NCI-H69 (cell line): ENCODE data around the gene CLTC.
"Not testable (repeated sequence)": the region's sequence is repeated elsewhere in the genome, so short reads cannot be mapped to it uniquely, and the experiment has no call there.

Experiments used
- DNase-seq: peaks from one replicate; lab custom pipeline; 2025; lab: John Stamatoyannopoulos, UW

The CLTC gene

DNA sequence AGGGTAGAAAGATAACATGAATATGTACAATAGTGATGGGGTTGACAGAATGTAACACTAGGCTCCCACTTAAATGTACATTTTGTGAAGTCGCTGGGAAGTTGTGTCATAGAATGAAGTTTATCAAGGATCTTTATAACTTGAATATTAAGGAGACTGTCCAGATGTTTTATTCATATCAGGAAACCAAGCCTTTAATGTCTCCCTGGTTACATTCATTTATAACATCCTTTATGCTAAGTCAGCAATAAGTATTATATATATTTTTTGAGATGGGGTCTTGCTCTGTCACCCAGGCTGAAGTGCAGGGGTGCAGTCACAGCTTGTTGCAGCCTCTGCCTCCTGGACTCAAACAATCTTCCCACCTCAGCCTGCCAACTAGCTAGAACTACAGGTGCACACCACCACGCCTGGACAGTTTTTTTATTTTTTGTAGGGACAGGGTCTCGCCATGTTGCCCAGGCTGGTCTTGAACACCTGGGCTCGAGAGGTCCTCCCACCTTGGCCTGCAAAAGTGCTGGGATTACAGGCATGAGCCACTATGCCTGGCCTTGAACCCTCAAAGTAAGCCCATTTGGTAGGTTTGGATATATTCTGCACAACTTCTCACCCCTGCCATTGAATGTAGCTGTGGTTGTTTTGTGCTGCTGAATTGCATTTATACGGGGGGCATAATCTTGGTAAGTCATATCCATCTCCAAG is 14.1 kb downstream of the CLTC start:
- no peak for DNase-seq

DNA sequence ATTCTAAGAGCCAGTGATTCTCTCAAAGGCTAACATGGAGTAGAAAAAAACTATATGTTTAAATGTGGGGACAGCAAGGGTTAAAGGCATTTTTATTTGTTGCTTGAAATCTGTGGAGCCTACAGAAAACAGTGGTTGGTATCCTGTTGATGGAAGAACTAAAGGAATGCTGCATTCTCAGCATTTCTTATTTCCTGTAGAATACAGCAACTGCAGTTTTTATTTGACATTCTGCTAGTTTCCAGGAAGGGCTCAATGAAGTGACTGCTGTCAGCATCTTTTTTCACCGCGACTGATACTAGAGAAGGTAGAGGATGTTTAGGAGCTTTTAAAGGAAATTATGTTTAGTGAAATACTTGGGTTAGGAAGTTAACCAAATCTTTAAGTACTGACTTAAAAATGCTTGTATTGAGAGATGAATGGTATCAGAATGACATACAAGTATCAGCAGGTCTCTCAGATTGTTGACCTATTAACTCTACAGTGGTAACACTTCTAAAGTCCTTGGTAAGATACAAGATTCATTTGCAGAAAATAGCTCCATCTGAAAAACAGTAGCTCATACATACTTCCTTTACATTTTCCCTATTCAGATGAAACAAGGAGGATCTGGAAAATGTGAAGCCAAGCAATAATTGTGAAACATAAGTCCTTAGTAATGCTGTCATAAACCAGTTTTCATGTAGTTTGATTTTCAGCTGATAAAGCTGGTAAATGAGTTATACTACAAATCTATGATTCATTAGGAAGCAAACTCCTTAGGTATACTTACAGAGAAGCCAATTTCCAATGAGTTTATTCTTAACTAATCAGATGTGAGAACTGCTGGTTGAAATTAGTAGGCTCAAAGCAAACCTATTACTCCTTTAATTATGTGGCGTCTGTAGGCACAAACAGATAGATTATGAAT is 15.2 kb downstream of the CLTC start:
- peak; percentile 20 for DNase-seq

DNA sequence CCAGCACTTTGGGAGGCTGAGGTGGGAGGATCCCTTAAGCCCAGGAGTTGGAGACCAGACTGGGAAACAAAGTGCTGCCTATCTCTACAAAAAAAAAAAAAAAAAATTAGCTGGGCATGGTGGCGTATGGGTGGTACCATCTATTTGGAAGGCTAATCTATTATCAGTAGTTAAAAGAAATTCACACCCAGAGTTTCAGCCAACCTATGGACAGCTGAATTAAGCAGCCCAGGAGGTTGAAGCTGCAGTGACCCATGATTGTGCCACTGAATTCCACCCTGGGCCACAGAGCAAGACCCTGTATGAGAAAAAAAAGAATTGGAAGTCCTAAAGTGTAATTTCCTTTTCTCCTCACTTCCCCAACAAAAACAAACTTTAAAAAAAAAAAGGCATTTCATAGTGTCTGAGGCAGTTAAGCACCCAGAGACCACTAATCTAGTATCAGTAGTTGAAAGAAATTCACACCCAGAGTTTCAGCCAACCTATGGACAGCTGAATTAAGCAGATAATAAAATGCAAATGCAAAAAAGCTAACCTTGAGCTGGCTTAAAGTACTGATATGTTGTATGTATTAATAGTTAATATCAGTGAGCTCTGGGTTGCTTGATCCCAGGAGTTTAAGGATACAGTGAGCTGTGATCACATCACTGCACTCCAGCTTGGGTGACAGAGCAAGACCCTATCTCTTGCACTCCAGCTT is 18.1 kb downstream of the CLTC start:
- DNase-seq: no peak

DNA sequence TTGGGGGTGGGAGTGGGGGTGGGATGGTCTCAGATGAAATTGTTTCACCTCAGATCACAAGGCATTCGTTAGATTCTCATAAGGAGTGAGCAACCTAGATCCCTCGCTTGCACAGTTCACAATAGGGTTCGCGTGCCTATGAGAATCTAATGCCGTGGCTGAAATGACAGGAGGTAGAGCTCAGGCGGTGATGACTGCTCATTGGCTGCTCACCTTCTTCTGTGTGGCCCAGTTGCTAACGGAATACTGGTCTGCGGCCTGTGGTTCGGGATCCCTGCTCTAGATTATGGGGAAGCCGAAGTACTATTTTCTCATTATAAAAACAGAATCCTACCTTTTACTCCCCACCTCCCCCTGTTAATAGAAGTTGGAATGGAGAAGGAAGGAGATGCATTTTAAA is 18.9 kb downstream of the CLTC start:
- DNase-seq: no peak

DNA sequence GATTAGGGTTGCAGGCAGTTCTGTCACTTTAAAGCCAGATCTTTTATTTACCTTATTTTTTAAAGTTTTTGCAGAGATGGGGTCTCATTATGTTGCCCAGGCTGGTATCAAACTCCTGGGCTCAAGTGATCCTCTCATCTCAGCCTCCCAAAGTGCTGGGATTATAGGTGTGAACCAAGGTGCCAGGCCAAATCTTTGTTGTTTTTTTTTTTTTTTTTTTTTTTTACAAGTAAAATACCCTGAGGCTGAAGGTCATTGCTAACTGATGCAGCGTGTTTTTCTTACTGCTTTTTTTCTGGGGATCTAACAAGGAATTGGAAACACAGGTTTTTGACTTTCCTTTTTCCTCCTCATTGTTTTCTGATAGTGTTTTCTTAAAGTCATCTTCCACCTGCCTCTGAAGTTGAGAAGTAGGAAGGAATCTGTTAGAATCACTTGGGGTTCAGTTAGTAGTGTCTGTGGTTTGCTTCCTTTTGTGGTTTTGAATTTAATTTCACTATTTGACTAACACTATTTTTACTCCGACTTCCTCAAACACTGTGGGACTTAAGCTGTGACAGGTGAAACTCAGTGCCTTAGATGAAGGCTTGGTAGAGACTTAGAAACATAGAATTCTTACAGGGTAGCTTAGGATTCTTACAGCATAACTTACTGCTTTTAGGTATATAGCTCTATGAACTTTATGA is 22.2 kb downstream of the CLTC start:
- DNase-seq: no peak

DNA sequence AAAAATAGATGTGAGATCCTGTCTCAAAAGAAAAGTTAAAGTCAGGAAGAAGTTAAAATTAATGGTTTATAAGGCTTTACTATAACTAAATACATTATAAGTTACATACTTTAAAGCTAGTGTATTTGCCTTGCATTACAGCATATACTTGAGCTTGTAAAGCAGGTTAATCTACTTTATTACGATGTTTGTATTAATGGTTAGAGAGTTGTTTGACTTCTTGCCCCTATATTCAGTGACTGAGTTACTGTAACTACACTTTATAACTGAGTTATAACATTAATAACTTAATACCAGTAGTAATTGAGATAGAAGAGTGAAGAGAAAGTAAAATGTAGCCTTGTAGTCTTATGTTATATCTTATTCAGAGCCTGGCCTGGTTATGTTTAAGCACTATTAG is 22.9 kb downstream of the CLTC start:
- no peak for DNase-seq

DNA sequence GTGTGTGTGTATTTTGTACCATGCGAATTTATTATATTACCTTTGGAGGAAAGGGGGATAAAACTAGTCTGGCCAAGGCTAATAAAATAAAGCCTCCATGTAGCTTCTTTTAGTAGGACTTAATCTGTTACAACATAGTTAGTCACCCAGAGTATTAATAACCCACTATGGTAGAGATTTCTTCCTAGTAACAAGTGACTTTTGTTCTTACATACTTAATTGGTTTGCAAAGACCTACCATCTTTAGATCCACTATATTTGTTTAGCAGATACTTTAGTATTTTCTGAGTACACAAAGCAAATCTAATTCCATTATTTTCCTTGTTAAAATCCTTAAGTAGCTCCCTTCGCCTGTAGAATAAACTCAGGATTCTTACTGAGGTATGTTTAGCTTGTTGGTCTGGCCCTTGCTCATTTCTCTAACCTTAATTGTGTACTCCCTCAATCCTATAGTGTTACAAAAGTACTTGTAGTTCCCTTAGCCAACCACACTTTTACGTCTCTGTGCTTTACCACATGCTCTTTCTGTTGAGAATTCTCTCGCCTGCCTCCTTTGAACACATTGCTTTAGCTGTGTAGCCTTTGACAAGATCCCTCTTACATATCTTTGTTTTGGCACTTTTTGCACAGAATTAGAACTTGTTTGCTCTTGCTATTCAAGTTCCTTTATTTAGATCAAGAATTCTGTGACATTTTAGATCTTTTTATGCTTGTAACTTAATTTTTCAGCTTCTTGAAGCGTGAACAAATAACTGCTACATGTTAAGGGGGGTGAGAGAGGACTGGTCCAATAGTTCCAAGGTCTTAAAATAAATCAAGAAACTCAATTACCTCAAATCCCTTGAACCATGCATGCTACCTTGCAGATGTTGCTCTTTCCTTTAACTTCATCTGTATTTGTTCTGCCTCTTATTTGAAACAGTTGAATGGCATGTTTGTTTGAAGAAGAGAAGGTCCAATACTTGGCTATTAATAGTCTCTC is 23.8 kb downstream of the CLTC start:
- no peak for DNase-seq

DNA sequence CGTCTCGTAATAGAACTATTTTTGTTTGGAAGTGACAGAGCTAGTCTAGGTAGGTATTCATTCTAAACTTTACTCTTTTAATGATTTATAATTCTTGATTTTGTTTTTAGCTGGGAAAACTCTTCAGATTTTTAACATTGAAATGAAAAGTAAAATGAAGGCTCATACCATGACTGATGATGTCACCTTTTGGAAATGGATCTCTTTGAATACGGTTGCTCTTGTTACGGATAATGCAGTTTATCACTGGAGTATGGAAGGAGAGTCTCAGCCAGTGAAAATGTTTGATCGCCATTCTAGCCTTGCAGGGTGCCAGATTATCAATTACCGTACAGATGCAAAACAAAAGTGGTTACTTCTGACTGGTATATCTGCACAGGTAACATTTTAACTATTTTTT is 27.6 kb downstream of the CLTC start:
- no peak for DNase-seq

DNA sequence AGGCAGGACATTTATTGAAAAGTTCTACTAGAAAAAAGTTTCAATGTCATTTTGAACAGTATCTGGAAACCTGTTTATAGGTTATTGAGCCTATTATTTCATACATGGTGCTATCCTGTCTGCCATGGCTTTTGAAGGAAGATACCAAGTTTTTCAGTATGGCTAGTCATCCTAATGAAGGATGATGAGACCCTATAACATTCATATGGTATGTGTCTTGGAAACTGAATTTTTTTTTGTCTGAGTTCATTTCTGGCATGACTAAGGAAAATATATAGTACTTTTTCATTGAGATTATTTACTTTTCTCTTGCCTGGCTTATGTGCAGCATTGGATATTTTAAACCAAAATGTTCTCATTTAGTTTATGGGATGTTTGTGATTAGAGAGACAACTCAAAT is 30.2 kb downstream of the CLTC start:
- DNase-seq: no peak

DNA sequence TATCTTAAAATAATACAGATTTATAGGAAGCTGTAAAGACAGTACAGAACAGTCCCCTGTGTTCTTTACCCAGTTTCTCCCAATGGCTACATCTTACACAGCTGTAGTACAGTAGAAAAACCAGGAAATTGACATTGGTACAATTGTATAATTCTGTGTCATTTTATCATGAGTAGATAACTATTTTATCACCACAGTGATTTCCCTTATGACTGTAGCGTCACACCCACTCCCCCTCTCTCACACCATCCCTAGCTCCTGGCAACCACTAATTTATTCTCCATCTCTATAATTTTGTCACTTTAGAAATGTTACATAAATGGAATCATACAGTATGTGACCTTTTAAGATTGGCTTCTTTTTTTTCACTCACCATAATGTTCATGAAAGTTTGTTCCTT is 30.9 kb downstream of the CLTC start:
- DNase-seq: no peak

DNA sequence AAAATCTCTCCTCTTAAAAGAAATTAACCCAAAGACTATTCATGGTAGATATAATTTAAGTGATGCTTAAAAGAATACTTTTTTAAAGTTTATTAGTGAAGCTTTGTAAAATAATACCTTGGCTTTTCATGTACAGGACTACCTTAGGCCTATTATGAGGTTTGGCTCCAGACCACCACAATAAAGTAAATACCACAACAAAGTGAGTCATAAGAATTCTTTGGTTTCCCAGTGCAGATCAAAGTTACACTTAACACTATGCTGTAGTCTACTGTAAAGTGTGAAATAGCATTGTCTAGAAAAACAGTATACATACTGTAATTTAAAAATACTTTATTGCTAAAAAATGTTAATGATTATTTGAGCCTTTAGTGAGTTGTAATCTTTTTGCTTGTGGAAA is 31.7 kb downstream of the CLTC start:
- DNase-seq: no peak

DNA sequence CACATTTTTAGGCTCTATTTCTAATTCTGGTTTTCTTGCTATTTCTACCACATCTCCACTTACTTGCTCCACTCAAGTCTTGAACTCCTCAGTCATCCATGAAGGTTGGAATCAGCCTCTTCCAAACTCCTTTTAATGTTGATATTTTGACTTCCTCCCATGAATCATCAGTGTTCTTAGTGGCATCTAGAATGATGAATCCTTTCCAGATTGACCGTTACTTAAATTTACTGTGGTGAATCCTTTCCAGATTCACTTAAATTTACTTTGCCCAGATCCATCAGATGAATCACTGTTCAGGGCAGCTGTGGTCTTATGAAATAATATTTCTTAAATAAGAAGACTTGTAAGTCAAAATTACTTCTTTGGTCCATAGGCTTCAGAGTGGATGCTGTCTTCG is 32.4 kb downstream of the CLTC start:
- no peak for DNase-seq

DNA sequence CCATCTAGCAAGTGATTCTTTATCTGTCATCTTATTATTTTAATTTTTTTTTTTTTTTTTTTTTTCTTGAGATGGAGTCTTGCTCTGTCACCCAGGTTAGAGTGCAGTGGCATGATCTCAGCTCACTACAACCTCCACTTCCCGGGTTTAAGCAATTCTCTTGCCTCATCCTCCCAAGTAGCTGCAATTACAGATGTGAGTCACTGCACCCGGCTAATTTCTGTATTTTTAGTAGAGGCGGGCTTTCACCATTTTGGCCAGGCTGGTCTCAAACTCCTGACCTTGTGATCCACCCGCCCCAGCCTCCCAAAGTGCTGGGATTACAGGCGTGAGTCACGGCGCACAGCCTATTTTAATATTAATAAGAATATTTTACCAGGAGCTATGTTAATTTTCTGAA is 36.9 kb downstream of the CLTC start:
- not testable (repeated sequence) for DNase-seq

DNA sequence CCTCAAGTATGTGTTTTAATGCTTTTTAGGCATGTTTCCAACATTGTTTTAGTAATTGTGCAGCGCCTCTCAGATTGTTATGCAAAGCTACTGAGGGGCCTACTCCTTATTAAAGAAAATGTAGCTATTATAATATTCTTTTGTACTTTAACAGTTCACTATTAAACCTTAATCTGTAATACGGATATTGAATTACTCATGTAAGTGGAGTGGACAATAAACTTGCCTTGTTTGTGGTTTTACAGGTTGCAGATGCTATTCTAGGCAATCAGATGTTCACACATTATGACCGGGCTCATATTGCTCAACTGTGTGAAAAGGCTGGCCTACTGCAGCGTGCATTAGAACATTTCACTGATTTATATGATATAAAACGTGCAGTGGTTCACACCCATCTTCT is 46.5 kb downstream of the CLTC start:
- DNase-seq: no peak

DNA sequence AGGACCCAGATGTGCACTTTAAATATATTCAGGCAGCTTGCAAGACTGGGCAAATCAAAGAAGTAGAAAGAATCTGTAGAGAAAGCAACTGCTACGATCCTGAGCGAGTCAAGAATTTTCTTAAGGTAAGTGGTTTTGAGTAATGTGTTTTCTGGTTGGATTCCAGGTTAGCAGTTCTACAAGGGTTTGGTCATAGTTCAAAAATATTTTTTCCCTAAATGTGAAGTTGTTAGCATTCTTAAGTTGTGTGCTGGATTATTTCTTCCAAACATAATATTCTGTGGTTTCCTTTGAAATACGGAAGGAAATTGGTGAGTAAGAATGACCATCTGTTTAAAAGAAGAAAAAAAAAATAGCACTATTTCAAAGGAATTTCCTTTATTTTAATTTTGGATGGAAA is 49.1 kb downstream of the CLTC start:
- peak; percentile 34 for DNase-seq

DNA sequence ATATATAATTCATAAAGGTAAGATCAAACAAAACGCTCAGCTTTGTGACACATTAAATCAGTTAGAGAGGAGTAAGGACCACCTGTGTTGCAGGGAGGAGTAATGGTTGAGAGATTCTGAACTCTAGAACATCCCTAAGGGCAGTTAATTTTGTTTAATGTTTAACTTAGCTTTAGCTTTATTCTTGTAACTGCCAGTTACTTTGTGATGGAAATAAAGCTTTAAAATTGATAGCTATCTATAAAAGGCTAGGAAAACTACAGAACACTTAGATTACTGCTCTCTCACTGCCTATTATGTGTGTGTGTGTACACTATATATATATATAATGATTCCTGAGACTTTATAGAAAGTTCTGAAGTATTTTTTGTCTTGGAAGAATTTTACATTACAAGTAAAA is 49.7 kb downstream of the CLTC start:
- peak; percentile 87 for DNase-seq

DNA sequence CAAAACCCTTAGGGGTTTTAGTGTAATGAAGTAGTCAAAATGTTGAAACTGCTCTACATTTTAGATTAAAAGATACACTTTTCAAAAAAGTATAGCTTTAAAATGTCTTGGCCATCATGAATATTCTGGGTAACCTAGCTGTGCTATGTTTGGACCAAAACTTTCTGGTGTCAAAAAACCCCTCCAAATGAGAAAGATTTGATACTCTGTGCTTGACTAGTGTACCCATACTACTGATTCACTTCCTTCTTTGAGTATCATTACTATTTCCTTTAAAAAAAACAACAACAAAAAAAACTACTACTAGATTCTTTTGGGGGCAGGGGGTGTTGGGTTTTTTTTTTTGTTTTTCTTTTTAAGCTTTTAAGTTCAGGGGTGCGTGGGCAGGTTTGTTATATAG is 50.2 kb downstream of the CLTC start:
- DNase-seq: no peak

DNA sequence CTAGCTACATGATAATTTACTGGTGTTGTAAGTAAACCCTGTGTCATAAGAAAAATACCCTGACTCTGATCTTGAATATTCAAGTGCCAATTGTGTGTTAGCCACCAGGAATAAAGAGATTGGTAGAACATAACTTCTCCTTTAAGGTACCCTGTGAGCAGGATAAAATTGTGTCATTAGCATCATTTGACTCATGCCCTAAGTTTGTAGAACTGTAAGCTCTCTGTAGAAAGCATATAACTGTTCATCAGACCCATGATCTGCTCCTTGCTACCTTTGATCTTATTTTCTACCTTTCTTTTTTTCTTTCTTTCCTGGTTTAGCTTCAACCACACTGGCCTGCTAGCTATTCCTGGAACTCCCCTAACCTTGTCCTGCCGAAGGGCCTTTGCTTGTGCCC is 51.7 kb downstream of the CLTC start:
- no peak for DNase-seq

DNA sequence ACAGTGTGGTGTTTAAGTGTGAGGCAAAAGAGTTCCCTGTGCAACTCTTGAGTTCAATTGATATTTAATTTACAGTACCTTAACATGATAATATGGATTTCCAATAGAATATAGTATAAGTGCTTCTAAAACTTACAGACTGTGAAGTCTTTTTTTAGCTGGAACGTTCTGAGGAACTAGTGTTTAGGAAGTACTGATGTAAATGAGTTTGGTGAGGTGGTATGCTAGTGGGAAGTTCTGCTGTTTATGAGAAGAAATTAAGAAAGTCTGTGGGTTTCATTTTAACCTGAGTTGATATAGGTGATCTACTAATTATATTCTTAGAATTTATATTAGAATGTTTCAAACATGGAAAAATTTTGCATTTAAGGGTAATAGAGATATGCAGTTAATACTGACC is 55.5 kb downstream of the CLTC start:
- DNase-seq: no peak

DNA sequence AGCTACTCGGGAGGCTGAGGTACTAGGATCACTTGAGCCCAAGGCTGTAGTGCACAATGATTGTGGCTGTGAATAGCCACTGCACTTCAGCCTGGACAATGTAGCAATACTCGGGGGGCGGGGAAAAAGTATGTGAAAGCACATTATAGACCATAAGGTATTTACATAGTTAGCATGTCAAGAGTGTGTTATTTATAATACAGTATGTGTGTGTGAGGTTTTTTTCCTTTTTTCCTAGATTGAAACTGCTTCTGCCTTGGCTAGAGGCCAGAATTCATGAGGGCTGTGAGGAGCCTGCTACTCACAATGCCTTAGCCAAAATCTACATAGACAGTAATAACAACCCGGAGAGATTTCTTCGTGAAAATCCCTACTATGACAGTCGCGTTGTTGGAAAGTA is 57.0 kb downstream of the CLTC start:
- peak; percentile 85 for DNase-seq

DNA sequence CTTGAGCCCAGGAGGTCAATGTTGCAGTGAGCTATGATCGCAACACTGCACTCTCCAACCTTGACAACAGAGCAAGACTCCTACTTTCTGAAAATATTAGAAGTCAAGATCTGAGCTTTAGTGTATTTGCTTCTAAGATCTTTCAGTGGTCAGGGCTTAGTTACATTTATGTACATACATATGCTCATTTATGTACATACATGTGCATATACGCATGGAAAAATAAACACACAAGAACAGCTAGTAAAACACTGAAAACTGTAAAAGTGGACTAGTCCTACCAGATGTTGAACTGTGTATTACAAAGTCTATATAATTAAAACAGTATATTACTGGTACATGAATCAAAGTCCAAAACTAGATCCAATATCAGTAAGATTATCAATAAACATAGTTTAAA is 59.2 kb downstream of the CLTC start:
- DNase-seq: no peak
